Measurements from ENCODE around the gene SAMD8. TPM values are rescaled to one million over a fixed set of nuclear protein-coding genes. Genes with fewer than 3 reads are reported as not detected.

The SAMD8 gene
- total RNA-seq, 1 experiment from 2014 or later = 20.2 TPM

GRCh38 chr10:75076348-75076747 is 35.1 kb upstream of the SAMD8 start:
- DNase-seq = no peak
- H3K4me3 ChIP-seq = no peak overlapping the region
- peaks cover 3% of the 10 kb centered on the region; the same call in 1 of the 2 replicates for H3K4me1 ChIP-seq

GRCh38 chr10:75079436-75080083 is 31.9 kb upstream of the SAMD8 start:
- Histone ChIP-seq H3K9me3 (replicated peaks) (no peaks in the 10 kb centered on the region), H3K27ac (no peak overlapping the region), H3K4me3 (no peak overlapping the region), H3K27me3 (no peaks in the 10 kb centered on the region), H3K36me3 (no peaks in the 10 kb centered on the region), H3K4me1 (peaks cover 3% of the 10 kb centered on the region; the same call in 1 of the 2 replicates)
- peak in 1 of 2 experiments; percentile 32 for DNase-seq

More at GRCh38 chr10:75076348-75076747, 35.1 kb upstream of the SAMD8 start:
- no peak overlapping the region for H3K27ac ChIP-seq
- no peaks in the 10 kb centered on the region for H3K27me3 ChIP-seq
- H3K36me3 ChIP-seq = no peaks in the 10 kb centered on the region
- H3K9me3 ChIP-seq (replicated peaks) = no peaks in the 10 kb centered on the region

- Histone ChIP-seq H3K27me3 (no peaks in the 10 kb centered on the region), H3K4me3 (no peak overlapping the region), H3K36me3 (no peaks in the 10 kb centered on the region), H3K9me3 (replicated peaks) (no peaks in the 10 kb centered on the region), H3K27ac (no peak overlapping the region), H3K4me1 (peaks cover 3% of the 10 kb centered on the region; the same call in 1 of the 2 replicates)
- DNase-seq = no peak
These were observed 30.9 kb upstream of the SAMD8 start for GRCh38 chr10:75080554-75080953.

GRCh38 chr10:75081379-75081778 is 30.1 kb upstream of the SAMD8 start:
- no peak overlapping the region for H3K4me3 ChIP-seq
- no peaks in the 10 kb centered on the region for H3K36me3 ChIP-seq
- H3K27me3 ChIP-seq = no peaks in the 10 kb centered on the region
- H3K9me3 ChIP-seq (replicated peaks) = no peaks in the 10 kb centered on the region
- peaks cover 3% of the 10 kb centered on the region; the same call in 1 of the 2 replicates for H3K4me1 ChIP-seq
- no peak for DNase-seq
- no peak overlapping the region for H3K27ac ChIP-seq

- H3K27me3 ChIP-seq = no peaks in the 10 kb centered on the region
- no peaks in the 10 kb centered on the region for H3K36me3 ChIP-seq
- H3K4me3 ChIP-seq = no peak overlapping the region
- H3K9me3 ChIP-seq (replicated peaks) = no peaks in the 10 kb centered on the region
- H3K27ac ChIP-seq = no peak overlapping the region
- peaks cover 2% of the 10 kb centered on the region; the same call in 1 of the 2 replicates for H3K4me1 ChIP-seq
- no peak for DNase-seq
These were observed 27.3 kb upstream of the SAMD8 start for GRCh38 chr10:75083972-75084833.

- no peak for DNase-seq
- no peak overlapping the region for H3K4me3 ChIP-seq
- H3K4me1 ChIP-seq = no peaks in the 10 kb centered on the region
- no peak overlapping the region for H3K27ac ChIP-seq
- H3K9me3 ChIP-seq (replicated peaks) = no peaks in the 10 kb centered on the region
- no peaks in the 10 kb centered on the region for H3K36me3 ChIP-seq
- no peaks in the 10 kb centered on the region for H3K27me3 ChIP-seq
These were observed 26.5 kb upstream of the SAMD8 start for GRCh38 chr10:75084834-75085384.

- no peak overlapping the region for H3K4me3 ChIP-seq
- H3K27me3 ChIP-seq = no peaks in the 10 kb centered on the region
- no peaks in the 10 kb centered on the region for H3K36me3 ChIP-seq
- DNase-seq = no peak
- H3K4me1 ChIP-seq = no peaks in the 10 kb centered on the region
- H3K9me3 ChIP-seq (replicated peaks) = no peaks in the 10 kb centered on the region
- H3K27ac ChIP-seq = no peak overlapping the region
These were observed 25.1 kb upstream of the SAMD8 start for GRCh38 chr10:75086278-75086934.

- Histone ChIP-seq H3K9me3 (replicated peaks) (no peaks in the 10 kb centered on the region), H3K36me3 (no peaks in the 10 kb centered on the region), H3K4me3 (no peak overlapping the region), H3K27ac (no peak overlapping the region), H3K27me3 (no peaks in the 10 kb centered on the region), H3K4me1 (no peaks in the 10 kb centered on the region)
- DNase-seq = no peak
These were observed 22.8 kb upstream of the SAMD8 start for GRCh38 chr10:75088640-75089039.

- Histone ChIP-seq H3K4me1 (no peaks in the 10 kb centered on the region), H3K36me3 (no peaks in the 10 kb centered on the region), H3K27ac (no peak overlapping the region), H3K27me3 (no peaks in the 10 kb centered on the region), H3K4me3 (no peak overlapping the region), H3K9me3 (replicated peaks) (no peaks in the 10 kb centered on the region)
- no peak for DNase-seq
These were observed 21.8 kb upstream of the SAMD8 start for GRCh38 chr10:75089634-75090033.

- no peaks in the 10 kb centered on the region for H3K27me3 ChIP-seq
- no peak overlapping the region for H3K27ac ChIP-seq
- H3K4me3 ChIP-seq = no peak overlapping the region
- no peaks in the 10 kb centered on the region for H3K4me1 ChIP-seq
- no peaks in the 10 kb centered on the region for H3K36me3 ChIP-seq
- no peaks in the 10 kb centered on the region for H3K9me3 ChIP-seq (replicated peaks)
- no peak for DNase-seq
These were observed 20.3 kb upstream of the SAMD8 start for GRCh38 chr10:75091146-75091545.

GRCh38 chr10:75094465-75094864 is 17.0 kb upstream of the SAMD8 start:
- no peak overlapping the region for H3K27ac ChIP-seq
- H3K4me1 ChIP-seq = no peaks in the 10 kb centered on the region
- H3K9me3 ChIP-seq (replicated peaks) = no peaks in the 10 kb centered on the region
- H3K36me3 ChIP-seq = no peaks in the 10 kb centered on the region
- no peak overlapping the region for H3K4me3 ChIP-seq
- H3K27me3 ChIP-seq = no peaks in the 10 kb centered on the region
- DNase-seq = no peak

- no peak overlapping the region for H3K4me3 ChIP-seq
- no peaks in the 10 kb centered on the region for H3K27me3 ChIP-seq
- H3K36me3 ChIP-seq = no peaks in the 10 kb centered on the region
- DNase-seq = no peak
- peaks cover under 1% of the 10 kb centered on the region; the same call in 1 of the 2 replicates for H3K4me1 ChIP-seq
- no peak overlapping the region for H3K27ac ChIP-seq
- no peaks in the 10 kb centered on the region for H3K9me3 ChIP-seq (replicated peaks)
These were observed 15.8 kb upstream of the SAMD8 start for GRCh38 chr10:75095631-75096030.

GRCh38 chr10:75096749-75097148 is 14.7 kb upstream of the SAMD8 start:
- Histone ChIP-seq H3K27me3 (no peaks in the 10 kb centered on the region), H3K36me3 (no peaks in the 10 kb centered on the region), H3K27ac (no peak overlapping the region), H3K9me3 (replicated peaks) (no peaks in the 10 kb centered on the region), H3K4me3 (no peak overlapping the region), H3K4me1 (peaks cover 4% of the 10 kb centered on the region; the same call in 1 of the 2 replicates)
- DNase-seq = no peak

GRCh38 chr10:75097666-75098285 is 13.7 kb upstream of the SAMD8 start:
- H3K27me3 ChIP-seq = no peaks in the 10 kb centered on the region
- no peaks in the 10 kb centered on the region for H3K36me3 ChIP-seq
- DNase-seq = peak in 1 of 2 experiments; percentile 35
- peaks cover 4% of the 10 kb centered on the region; the same call in 1 of the 2 replicates for H3K4me1 ChIP-seq
- H3K9me3 ChIP-seq (replicated peaks) = no peaks in the 10 kb centered on the region
- H3K27ac ChIP-seq = no peak overlapping the region
- H3K4me3 ChIP-seq = no peak overlapping the region

Measured in SJCRH30 (cell line).